Trophoblast cell (in vitro differentiated cells and primary cell): ENCODE data around the gene APBA1.
"Not testable (repeated sequence)": the region's sequence is repeated elsewhere in the genome, so short reads cannot be mapped to it uniquely, and the experiment has no call there.

Source experiments
- DNase-seq, 2 donors: peaks; one replicate each; pipeline ENCODE4 v3.0.0-alpha.2; 2016
- H2AFZ ChIP-seq: 2 replicates; pipeline ENCODE4 v1.6.1; 2013; ENCODE audit warnings: low read length, moderate library complexity, mild to moderate bottlenecking; ENCODE audit not compliant: insufficient read depth, poor library complexity
- H2AK5ac ChIP-seq: 2 replicates; pipeline ENCODE4 v1.6.1; 2013; ENCODE audit warnings: mild to moderate bottlenecking, low read length
- H2BK120ac ChIP-seq: 2 replicates; pipeline ENCODE4 v1.6.1; 2013; ENCODE audit warnings: low read length, mild to moderate bottlenecking, moderate library complexity; ENCODE audit not compliant: insufficient read depth, poor library complexity
- H2BK12ac ChIP-seq: 2 replicates; pipeline ENCODE4 v1.6.1; 2013; ENCODE audit warnings: mild to moderate bottlenecking, low read length, moderate library complexity
- H2BK5ac ChIP-seq: 2 replicates; pipeline ENCODE4 v1.6.1; 2013; ENCODE audit warnings: low read length, low read depth, moderate library complexity, mild to moderate bottlenecking; ENCODE audit not compliant: poor library complexity
- H3K14ac ChIP-seq: 2 replicates; pipeline ENCODE4 v1.6.1; 2013; ENCODE audit warnings: mild to moderate bottlenecking, low read length
- H3K18ac ChIP-seq: 2 replicates; pipeline ENCODE4 v1.6.1; 2013; ENCODE audit warnings: mild to moderate bottlenecking, low read length
- H3K23ac ChIP-seq: 2 replicates; pipeline ENCODE4 v1.6.1; 2013; ENCODE audit warnings: low read length
- H3K27ac ChIP-seq: 2 replicates; pipeline ENCODE4 v1.5.1; 2013; ENCODE audit warnings: low read depth, mild to moderate bottlenecking, inconsistent platforms, low read length, moderate library complexity
- H3K27me3 ChIP-seq: 2 replicates; pipeline ENCODE4 v1.6.1; 2013; ENCODE audit warnings: inconsistent platforms, mild to moderate bottlenecking, low read length, moderate library complexity; ENCODE audit not compliant: insufficient read depth
- H3K36me3 ChIP-seq, 2 experiments: 1 replicate in 1 of 2; 2 replicates in 1 of 2; pipeline ENCODE4 v1.6.1; 2013; ENCODE audit warnings: low read length in 2 of 2, mild to moderate bottlenecking in 2 of 2, moderate library complexity in 1 of 2; ENCODE audit not compliant: insufficient read depth in 2 of 2, control insufficient read depth in 1 of 2
- H3K4ac ChIP-seq: 2 replicates; pipeline ENCODE4 v1.6.1; 2013; ENCODE audit warnings: low read depth, mild to moderate bottlenecking, low read length, moderate library complexity
- H3K4me1 ChIP-seq, 2 experiments: 1 replicate in 1 of 2; 2 replicates in 1 of 2; pipeline ENCODE4 v1.6.1; 2013; ENCODE audit warnings: low read length in 2 of 2, mild to moderate bottlenecking in 2 of 2, moderate library complexity in 1 of 2; ENCODE audit not compliant: insufficient read depth in 2 of 2, control insufficient read depth in 1 of 2
- H3K4me2 ChIP-seq: 2 replicates; pipeline ENCODE4 v1.6.1; 2013; ENCODE audit warnings: inconsistent platforms, mild to moderate bottlenecking, low read length, moderate library complexity
- H3K4me3 ChIP-seq: 2 replicates; pipeline ENCODE4 v1.5.1; 2013; ENCODE audit warnings: mild to moderate bottlenecking, low read depth, low read length, inconsistent platforms
- H3K79me1 ChIP-seq: one replicate; pipeline ENCODE4 v1.6.1; 2013; ENCODE audit warnings: low read length
- H3K79me2 ChIP-seq: 2 replicates; pipeline ENCODE4 v1.6.1; 2013; ENCODE audit warnings: low read length, mild to moderate bottlenecking; ENCODE audit not compliant: control insufficient read depth, insufficient read depth, poor library complexity
- H3K9ac ChIP-seq: 2 replicates; pipeline ENCODE4 v1.6.1; 2013; ENCODE audit warnings: mild to moderate bottlenecking, low read length
- H3K9me3 ChIP-seq: 2 replicates; pipeline ENCODE4 v1.6.1; 2013; ENCODE audit warnings: low read depth, mild to moderate bottlenecking, control low read depth, inconsistent platforms, low read length; ENCODE audit not compliant: insufficient read depth
- H4K12ac ChIP-seq: 2 replicates; pipeline ENCODE4 v1.6.1; 2013; ENCODE audit warnings: low read depth, mild to moderate bottlenecking, low read length, moderate library complexity
- H4K8ac ChIP-seq: 2 replicates; pipeline ENCODE4 v1.6.1; 2013; ENCODE audit warnings: low read depth, mild to moderate bottlenecking, low read length, moderate library complexity
- H4K91ac ChIP-seq: one replicate; pipeline ENCODE4 v1.6.1; 2013; ENCODE audit warnings: low read depth, mild to moderate bottlenecking, low read length, moderate library complexity
- WGBS: extraction: QIAGEN DNeasy Blood & Tissue Kit; methylation state at CpG from one replicate; pipeline ENCODE4 v1.1.7; 2013; ENCODE audit warnings: missing lambda C conversion rate; ENCODE audit not compliant: insufficient read length, insufficient coverage; ENCODE audit errors: extremely low coverage; 5-methylcytosine and 5-hydroxymethylcytosine counted together

The APBA1 gene

GRCh38 chr9:69411931-69412740 is 260.0 kb downstream of the APBA1 start:
- Histone ChIP-seq H3K9ac (no peak overlapping the region), H3K18ac (no peak overlapping the region), H3K27me3 (no peaks in the 10 kb centered on the region), H3K27ac (no peak overlapping the region), H3K79me2 (no peaks in the 10 kb centered on the region), H3K79me1 (no peaks in the 10 kb centered on the region), H3K9me3 (no peaks in the 10 kb centered on the region), H2BK5ac (no peak overlapping the region), H4K12ac (no peak overlapping the region), H3K4me2 (no peak overlapping the region), H4K8ac (no peak overlapping the region), H3K14ac (no peak overlapping the region), H3K4me1 (no peaks in the 10 kb centered on the region), H4K91ac (no peak overlapping the region), H2BK12ac (no peak overlapping the region), H3K23ac (no peak overlapping the region), H3K36me3 (no peaks in the 10 kb centered on the region), H2AK5ac (no peak overlapping the region), H3K4ac (no peak overlapping the region), H3K4me3 (no peak overlapping the region), H2BK120ac (no peak overlapping the region), H2AFZ (no peak overlapping the region)
- DNase-seq = no peak
- WGBS = no CpG with 5 or more reads among the region's 52 CpGs

GRCh38 chr9:69411246-69411645 is 260.9 kb downstream of the APBA1 start:
- Histone ChIP-seq H3K27ac (no peak overlapping the region), H3K4ac (no peak overlapping the region), H4K91ac (no peak overlapping the region), H3K9me3 (no peaks in the 10 kb centered on the region), H3K4me1 (no peaks in the 10 kb centered on the region), H2AK5ac (no peak overlapping the region), H3K79me2 (no peaks in the 10 kb centered on the region), H4K12ac (no peak overlapping the region), H2BK5ac (no peak overlapping the region), H3K9ac (no peak overlapping the region), H2AFZ (no peak overlapping the region), H3K4me2 (no peak overlapping the region), H3K14ac (no peak overlapping the region), H3K4me3 (no peak overlapping the region), H3K27me3 (no peaks in the 10 kb centered on the region), H2BK120ac (no peak overlapping the region), H3K36me3 (no peaks in the 10 kb centered on the region), H3K79me1 (no peaks in the 10 kb centered on the region), H3K23ac (no peak overlapping the region), H4K8ac (no peak overlapping the region), H3K18ac (no peak overlapping the region), H2BK12ac (no peak overlapping the region)
- WGBS = 100% methylated on average over 2 of the region's 3 CpGs
- no peak for DNase-seq

GRCh38 chr9:69409936-69410335 is 262.2 kb downstream of the APBA1 start:
- H4K12ac ChIP-seq, H2AK5ac ChIP-seq, H2AFZ ChIP-seq, H3K4me1 ChIP-seq, H3K27ac ChIP-seq, H3K18ac ChIP-seq, H3K9ac ChIP-seq, H2BK5ac ChIP-seq, H3K36me3 ChIP-seq, H3K27me3 ChIP-seq, H3K4me2 ChIP-seq, H2BK12ac ChIP-seq, H3K23ac ChIP-seq, DNase-seq, H3K79me2 ChIP-seq, H4K8ac ChIP-seq, H3K14ac ChIP-seq, H2BK120ac ChIP-seq, H3K4me3 ChIP-seq, H3K4ac ChIP-seq, H3K79me1 ChIP-seq, H4K91ac ChIP-seq, H3K9me3 ChIP-seq: not testable (repeated sequence)
- WGBS = no CpG with 5 or more reads among the region's 6 CpGs

- no peak overlapping the region for H3K4me2 ChIP-seq
- no peak overlapping the region for H4K91ac ChIP-seq
- peaks cover 3% of the 10 kb centered on the region in 2 experiments for H3K4me1 ChIP-seq
- no peaks in the 10 kb centered on the region for H3K79me1 ChIP-seq
- no peak overlapping the region for H3K4ac ChIP-seq
- H3K9me3 ChIP-seq = peaks cover 4% of the 10 kb centered on the region
- H2AK5ac ChIP-seq = no peak overlapping the region
- no peak overlapping the region for H3K27ac ChIP-seq
- no peaks in the 10 kb centered on the region for H3K79me2 ChIP-seq
- WGBS = no CpG with 5 or more reads among the region's 1 CpG
- H2BK120ac ChIP-seq = no peak overlapping the region
- no peaks in the 10 kb centered on the region for H3K27me3 ChIP-seq
- no peak overlapping the region for H3K23ac ChIP-seq
- H4K8ac ChIP-seq = no peak overlapping the region
- H4K12ac ChIP-seq = no peak overlapping the region
- no peak overlapping the region for H3K4me3 ChIP-seq
- no peak overlapping the region for H3K9ac ChIP-seq
- peak in 1 of 2 donors; percentile 56 for DNase-seq
- H2BK5ac ChIP-seq = no peak overlapping the region
- no peaks in the 10 kb centered on the region for H3K36me3 ChIP-seq
- H3K14ac ChIP-seq = no peak overlapping the region
- no peak overlapping the region for H3K18ac ChIP-seq
- no peak overlapping the region for H2AFZ ChIP-seq
- no peak overlapping the region for H2BK12ac ChIP-seq
These were observed 271.7 kb downstream of the APBA1 start for GRCh38 chr9:69400470-69400869.
